Measurements from ENCODE around the gene NELL1.

DNA sequence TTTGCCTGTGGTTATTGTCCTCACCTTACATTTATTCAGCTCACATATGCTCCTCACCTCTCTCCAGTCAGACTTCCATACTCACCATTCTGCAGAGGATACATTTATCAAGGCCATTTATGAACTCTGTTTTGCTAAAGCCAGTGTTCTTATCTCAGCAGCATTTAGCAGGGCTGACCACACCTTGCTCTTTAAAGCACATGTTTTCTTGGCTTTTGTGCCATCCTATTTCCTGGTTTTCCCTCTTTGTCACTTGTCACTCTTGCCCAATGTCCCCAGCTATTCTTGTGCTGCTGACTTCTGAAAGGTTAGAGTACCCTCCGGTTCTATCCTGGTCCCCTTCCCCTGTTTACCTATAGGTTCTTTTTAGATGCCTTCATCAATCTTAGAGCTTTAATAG, 446.6 kb downstream of the NELL1 start:
- no peak for TF ChIP-seq POLR2A (IDR thresholded peaks at IDR 0.05; ENCODE audit: low read depth, low read length)
- TF ChIP-seq TAF1 (IDR thresholded peaks at IDR 0.05; ENCODE audit: low read depth, low read length) = no peak
- TF ChIP-seq POLR2AphosphoS5 (IDR thresholded peaks at IDR 0.05; ENCODE audit: low read depth, low read length) = no peak
- TF ChIP-seq POU2F2 (IDR thresholded peaks at IDR 0.05; ENCODE audit: low read depth, low read length) = no peak
- no peak for TF ChIP-seq SPI1 (IDR thresholded peaks at IDR 0.05; ENCODE audit: low read depth, low read length)
